Hematopoietic multipotent progenitor cell treated with erythropoietin and hydrocortisone succinate and interleukin-3 and kit ligand, for 17 days (in vitro differentiated cells): ENCODE results near the gene NMRAL1.

Experiments
- DNase-seq: peaks from one replicate; pipeline ENCODE4 v3.0.0-alpha.2; 2015; ENCODE audit warnings: low spot score

Gene NMRAL1

DNA sequence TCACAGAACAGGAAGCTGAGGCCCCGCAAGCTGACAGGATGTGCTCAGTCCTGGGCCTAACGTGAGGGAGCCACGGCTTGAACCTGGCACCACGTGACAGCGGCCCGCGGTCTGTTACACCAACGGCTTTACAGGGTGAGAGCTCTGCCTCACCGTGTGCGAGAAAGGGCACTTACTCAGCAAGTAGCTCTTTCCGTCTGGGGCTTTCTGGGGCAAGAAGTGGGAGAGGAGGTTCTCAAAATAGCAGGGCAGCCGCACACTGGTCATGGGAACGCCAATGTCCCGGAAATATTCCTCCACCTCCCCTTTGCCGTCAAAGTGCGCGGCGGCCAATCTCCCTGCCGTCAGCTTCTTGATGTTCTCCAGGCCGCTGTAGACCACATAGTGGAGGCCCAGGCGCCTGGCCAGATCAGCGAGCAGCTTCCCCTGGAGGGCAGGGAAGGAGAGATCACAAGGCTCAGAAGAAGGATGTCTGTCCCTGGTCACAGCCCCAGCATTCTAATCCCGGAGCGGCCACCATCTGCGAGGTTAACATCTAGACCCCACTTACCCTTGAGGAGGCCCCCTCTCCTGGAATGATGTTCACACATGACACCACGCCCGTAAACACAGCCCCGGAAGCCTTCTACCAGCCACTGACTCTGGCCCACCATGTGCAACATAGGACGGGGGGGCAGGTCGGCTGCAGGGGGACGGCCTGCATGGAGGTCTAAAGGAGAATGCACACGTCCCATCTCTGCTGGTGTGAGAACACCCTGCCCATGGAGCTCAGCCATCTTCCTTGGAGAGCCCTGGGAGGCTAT lies 8.2 kb downstream of the NMRAL1 start:
- DNase-seq, result no peak

DNA sequence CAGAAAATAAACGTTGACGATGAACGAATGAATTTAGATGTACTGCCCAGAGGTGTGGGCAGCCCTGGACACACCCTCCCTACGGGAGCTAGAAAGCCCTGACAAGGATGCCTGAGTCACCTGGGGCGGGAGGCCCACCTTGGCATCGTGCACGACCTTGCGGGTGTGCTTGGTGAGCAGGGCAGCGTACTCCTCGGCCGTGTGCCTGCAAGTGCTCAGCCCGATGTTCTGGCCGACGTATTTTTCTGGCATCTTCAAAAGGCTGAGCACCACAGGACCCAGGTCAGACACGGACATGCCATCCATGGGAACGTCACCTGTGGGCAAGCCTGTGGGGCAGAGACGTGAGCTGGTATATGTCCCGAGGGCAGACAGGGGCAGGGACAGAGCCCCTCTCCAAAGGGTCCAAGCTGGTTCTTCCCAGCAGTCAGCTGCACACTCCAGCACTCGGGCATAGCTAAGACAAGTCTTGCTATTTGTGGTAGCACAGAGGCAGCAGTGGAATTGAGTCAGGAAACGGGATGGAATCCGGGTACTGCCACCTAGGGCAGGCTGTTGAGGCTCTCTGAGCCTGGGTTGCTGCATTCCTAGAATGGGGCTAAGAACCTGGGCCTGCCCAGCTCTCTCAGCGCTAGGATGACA lies 10.8 kb downstream of the NMRAL1 start:
- no peak for DNase-seq

DNA sequence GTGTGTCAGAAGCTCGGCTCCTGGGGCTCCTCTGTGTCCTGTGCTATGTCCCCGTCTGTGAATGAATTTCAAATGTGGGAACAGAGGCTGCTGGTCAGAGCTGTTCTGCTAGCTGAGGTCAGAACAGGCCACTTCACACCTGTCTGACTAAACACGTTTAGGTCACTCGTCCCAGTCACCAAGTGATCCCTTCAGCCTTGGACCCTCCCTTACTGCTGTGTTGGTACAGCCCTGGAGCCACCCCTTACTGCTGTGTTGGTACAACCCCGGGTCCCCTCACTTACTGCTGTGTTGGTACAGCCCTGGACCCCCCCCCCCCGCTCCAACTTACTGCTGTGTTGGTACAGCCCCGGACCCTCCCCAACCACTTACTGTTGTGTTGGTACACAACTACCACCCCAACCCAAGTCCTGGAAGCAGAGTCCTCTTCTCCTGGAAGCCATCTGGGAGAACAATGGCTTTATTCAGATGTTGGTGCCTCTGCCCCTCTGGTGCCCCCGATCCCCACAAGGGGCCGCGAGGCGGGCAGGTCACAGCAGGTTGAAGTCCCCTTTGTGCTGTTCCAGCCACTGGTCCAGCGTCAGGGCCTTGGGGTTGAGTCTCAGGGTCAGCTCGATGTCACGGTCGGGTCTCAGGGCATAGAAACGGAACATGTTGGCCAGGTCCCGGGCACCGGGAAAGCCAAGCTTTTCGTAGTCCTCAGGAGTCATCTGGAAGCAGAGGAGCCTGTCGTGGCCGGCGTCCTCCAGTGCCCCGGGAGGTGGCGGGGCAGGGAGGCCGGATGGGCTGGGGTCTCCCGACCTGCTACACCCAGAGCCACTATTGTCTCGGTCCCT lies 13.0 kb downstream of the NMRAL1 start:
- DNase-seq, result no peak

DNA sequence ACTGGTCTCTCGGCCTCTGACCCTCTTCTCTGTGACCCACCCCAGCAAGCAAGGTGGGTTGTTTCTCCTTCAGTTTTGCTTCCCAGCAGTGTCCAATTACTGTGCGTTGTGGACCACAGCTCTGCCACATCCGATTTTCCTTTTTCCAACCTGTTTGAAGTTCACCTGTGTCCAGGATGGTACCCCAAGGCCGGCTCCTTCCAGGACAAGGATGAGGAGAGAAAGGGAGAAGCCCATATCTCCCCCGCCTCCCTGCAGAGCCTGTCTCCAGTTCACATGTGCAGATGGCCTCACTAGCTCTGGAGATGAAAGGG lies 13.5 kb downstream of the NMRAL1 start:
- DNase-seq, result no peak

DNA sequence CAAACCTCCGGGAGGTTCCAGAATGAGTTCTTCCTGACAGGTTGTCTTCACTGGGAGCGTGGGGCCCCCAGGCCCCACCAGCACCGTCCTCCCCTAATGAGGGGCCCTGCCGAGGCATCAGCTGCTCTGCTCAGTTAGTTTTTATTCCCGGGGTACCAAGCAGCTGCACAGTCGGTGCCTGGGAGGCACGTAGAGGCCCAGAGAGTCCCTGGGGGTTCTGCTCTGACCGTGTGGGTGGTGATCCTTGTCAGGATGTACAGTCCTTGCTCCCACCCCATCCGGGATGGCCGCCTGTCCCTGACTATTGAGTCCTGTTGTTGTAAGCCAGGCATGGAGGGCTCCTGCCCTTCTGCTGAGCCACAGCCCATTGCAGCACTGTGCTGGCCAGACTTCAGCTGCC lies 18.5 kb downstream of the NMRAL1 start:
- no peak for DNase-seq

DNA sequence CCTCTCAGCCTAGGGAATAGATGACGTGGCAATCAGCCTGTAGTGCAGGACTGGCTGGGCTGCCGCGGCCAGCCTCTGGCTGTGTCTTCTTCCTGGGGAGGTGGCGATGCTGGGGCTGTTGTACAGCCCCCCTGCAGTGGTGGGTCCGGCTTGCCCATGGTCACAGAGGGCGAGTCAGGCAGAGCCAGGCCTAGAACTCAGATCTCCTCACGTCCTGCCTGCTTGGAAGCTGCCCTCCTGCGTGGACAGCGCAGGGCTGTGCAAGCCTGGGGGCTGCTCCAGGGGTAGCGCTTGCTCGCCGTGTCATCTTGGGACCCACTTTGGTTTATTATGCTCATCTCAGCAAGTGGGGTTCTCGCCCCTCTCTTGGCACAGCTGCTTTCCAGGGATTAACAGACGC lies 19.3 kb downstream of the NMRAL1 start:
- no peak for DNase-seq

DNA sequence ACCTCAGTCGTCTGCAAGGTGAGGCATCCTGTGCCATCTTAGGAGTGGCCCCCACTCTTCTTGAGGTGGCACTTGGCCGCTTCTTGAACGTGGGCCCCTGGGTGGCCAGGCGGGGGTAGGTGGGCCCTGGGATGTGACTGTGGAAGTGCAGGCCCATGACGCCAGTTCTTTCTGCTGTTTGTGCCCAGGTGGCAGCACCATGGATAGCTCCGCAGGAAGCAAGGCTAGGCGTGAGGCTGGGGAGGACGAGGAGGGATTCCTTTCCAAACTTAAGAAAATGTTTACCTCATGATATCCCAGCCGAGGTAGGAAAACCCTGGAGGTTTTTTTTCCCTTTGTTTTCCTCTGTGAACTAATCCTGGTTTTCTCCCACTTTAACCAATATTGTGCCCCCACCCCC lies 19.8 kb downstream of the NMRAL1 start:
- no peak for DNase-seq

DNA sequence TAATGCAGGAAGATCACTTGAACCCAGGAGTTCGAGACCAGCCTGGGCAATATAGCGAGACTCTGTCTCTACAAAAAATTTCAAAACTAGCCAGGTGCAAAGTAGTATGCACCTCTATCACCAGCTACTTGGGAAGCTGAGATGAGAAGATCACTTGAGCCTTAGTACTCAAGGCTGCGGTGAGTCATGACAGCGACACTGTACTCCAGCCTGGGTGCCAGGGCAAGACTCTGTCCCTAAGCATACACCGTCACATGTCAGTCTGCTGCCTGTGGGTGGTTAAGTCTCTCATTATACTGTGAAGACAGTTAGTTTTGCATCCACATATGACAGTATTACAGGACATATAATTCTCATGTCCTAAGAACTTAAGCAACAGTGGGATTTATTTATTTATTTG lies 21.8 kb downstream of the NMRAL1 start:
- no peak for DNase-seq

DNA sequence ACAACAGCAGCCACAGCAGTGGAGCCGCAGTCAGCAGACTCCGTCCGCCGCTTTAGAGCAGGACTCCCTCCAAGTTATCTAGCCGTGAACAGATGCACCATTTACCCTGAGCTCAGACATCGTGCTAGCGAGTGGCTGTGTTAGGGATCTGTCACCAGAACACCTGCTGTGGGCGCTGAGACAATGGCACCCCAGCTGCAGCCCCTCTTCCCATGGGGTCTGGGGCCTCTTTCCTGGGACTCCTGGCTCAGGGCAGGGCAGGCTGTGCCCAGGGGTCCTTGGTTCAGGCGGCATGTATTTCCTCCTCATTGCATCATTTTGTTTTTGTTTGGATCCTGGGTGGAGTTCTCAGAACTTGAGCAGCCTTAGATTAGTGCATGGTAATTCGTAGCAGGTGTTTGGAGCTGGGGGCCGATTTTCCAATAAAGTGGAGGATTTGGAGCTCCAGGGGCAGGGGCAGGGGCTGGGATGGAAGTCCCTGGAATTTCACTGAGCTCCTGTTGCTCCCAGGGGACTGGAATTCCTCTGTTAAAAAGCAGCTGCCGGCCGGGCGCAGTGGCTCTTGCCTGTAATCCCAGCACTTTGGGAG lies 23.4 kb downstream of the NMRAL1 start:
- no peak for DNase-seq

DNA sequence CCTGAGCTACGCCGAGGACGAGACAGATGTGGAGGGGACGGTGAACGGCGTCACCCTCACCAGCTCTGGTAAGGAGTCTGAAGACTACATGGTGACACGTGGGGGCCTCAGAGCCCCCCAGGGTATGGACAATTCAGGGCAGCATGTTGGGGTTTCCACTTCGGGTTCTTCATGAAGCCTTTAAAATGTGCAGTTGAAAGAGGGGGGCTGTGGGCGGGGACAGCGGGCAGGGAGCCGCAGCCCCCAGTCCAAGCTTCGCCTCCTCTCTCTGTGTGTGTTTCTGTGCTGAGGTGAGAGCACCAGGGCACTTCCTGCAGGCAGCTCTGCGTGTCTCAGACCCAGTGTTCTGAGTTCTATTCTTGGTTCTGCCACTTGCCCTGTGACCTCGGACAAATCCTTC lies 24.0 kb downstream of the NMRAL1 start:
- no peak for DNase-seq

DNA sequence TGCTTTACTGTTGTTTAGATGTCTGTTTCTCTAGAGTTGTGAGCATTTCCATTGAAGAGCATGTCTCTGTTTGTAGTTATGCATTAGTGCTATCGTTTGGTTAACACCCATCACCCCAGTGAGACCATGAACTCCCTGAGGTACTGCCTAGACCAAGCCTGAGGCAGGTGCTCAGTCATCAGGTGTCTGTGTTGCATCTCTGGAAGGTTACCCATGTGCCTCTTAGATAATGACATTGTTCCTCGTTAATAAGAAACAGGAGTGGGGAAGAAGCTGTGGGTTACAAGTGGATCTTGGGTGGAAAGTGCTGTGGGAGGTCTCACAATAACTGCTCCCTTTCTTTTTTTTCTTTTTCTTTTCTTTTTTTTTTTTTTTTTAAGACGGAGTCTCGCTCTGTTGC lies 30.4 kb downstream of the NMRAL1 start:
- no peak for DNase-seq

DNA sequence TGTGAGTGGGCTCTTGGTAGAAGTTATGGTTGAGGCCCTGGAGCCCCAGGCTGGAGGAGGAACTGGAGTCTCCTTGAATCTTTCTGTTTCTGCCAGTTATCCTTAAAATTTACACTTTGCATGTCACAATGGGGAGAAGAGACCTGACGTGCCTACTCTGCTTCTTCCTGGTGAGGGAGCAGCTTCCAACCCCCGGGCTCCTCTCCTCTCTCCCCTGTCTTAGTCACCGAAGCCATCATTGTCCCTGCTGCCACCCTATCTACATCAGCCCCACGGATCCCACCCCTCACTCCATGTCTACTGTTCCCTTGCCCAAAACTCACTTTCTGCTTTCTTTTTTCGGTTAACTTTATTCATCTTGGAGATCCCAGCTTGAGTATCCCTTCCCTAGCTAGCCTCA lies 31.2 kb downstream of the NMRAL1 start:
- DNase-seq, result no peak

DNA sequence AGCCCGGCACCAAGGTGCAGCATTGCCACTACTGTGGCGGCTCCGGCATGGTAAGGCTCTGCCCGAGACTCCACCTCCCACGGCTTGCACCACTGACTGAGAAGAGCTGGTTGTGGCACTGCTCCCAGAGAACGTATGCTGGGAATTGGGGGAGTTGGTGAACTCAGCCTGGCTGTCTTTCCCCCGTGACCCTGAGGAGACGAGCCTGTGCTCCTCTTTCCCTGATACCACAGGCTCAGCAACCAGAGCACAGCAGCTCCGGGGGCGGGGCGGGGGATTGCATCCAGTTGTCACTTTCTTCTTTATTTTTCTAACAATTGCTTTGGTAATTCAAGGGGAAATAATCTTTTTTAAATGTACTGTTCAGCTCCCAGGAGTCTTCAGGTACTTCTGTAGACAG lies 32.1 kb downstream of the NMRAL1 start:
- DNase-seq, result no peak

DNA sequence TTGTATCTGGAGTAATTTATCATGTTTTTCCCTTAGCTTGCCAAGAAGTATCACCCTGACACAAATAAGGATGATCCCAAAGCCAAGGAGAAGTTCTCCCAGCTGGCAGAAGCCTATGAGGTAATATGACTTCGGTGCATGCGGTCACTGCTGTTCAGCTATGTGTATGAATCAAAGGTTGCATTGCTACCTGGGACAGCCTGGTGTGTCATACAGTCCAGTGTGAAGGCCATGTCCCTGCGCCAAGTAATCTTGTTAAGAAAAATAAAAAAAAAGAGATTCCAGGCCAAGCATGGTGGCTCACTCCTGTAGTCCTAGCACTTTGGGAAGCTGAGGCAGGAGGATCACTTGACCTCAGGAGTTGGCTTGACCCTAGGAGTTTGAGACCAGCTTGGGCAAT lies 37.1 kb downstream of the NMRAL1 start:
- DNase-seq, result no peak

DNA sequence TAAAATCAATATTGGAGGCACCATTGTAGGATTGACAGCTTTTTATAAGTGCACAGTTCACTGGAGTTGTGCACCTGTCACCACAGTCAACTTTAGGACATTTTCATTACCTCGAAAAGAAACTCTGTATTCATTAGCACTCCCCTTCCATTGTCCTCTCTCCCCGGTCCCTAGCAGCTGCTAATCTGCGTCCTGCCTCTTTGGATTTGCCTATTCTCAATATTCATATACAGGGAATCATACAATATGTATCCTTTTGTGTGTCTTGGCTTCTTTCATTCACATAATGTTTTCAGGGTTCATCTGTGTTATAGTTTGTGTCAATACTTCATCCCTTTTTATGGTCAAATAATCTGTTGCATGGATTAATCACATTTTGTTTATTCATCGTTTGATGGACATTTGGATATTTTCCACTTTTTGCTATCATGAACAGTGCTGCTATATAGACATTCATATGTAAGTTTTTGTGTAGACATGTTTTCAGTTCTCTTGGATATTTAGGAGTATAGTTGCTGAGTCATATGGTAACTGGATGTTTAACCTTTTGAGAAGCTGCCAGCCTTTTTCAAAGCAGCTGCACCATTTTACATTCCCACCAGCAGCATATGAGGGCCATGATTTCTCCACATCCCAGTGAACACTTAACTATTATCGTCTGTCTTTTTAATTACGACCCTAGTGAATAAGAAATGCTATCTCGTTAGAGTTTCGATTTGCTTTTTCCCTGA lies 38.9 kb downstream of the NMRAL1 start:
- no peak for DNase-seq

DNA sequence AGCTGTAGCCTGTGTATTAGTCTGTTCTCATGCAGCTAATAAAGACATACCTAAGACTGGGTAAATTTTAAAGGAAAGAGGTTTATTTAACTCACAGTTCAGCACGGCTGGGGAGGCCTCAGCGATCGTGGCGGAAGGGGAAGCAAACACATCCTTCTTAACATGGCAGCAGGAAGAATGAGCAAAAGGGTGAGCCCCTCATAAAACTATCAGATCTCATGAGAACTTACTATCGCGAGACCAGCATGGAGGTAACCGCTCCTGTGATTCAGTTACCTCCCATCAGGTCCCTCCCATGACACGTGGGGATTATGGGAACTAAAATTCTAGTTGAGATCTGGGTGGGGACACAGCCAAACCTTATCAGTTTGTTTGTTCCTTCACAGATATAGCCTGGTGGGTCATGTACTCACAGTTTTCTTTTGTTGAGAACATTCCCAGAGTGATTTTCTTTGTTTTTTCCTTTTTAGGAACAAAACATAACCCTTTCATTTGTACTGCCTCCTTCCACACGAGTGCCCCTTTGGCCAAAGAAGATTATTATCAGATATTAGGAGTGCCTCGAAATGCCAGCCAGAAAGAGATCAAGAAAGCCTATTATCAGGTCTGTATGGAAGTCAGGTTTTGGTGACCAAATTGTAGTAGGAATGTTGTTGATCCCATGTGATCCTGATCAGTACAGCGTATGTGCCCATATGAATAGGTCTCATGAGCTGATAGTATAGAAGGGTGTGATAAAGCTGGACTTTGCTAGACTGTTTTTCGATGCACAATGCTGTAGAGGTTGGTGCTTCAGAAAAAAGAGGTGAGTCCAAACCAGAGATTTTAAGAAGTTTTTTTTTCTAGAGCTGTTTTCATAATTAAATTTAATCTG lies 40.3 kb downstream of the NMRAL1 start:
- no peak for DNase-seq

DNA sequence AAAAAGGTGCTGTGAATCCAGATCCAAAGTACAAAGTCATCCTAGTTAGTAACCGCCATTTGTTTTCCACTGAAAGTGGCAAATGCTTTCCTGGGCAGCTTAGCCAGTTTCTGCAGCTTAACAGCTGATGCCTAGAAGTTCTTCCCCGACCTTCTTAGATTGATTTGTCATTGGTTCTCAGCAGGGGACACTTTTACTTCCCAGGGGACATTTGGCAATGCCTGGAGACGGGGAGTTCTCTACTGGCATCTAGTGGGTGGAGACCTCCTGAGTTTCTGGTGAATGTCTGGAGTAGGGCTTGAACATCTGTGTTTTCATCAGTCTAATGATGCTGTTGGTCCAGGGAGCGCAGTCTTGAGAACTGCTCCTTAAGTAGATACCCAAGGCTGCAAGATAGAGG lies 41.2 kb downstream of the NMRAL1 start:
- DNase-seq, result no peak

DNA sequence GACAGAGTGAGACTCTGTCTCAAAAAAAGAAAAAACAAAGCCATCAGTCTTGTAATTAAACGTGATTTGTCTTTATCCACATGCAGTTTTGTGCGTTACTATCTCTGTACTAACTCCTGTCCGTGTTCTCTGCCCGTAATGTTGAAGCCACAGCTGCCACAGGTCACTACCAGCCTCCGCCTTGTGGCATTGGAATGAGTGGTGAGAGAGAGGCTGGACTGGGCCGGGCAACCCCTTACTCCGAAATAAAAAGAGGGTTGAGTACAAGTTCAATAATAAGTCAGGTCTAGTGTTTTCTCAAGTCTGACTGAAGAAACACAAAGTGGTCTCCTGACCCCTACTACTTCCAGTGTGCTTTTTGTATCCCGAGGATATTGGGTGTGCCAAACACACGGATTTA lies 43.4 kb downstream of the NMRAL1 start:
- DNase-seq, result no peak

DNA sequence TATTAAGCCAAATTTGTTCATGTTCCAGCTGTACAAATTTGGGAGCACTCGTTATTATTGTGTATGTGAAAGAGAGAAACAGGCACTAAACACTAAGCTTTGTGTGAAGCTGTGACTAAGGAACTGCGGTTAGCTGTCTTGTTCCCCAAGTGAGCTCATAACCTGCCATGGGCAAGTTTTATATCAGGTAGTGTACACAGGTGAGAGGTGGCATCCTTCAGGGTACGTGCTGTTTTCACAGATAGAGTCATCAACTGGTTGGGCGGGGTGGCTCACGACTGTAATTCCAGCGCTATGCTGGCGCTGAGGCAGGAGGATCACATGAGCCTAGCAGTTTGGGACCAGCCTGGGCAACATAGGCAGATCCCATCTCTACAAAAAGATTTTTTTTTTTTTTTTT lies 45.9 kb downstream of the NMRAL1 start:
- DNase-seq, result no peak

DNA sequence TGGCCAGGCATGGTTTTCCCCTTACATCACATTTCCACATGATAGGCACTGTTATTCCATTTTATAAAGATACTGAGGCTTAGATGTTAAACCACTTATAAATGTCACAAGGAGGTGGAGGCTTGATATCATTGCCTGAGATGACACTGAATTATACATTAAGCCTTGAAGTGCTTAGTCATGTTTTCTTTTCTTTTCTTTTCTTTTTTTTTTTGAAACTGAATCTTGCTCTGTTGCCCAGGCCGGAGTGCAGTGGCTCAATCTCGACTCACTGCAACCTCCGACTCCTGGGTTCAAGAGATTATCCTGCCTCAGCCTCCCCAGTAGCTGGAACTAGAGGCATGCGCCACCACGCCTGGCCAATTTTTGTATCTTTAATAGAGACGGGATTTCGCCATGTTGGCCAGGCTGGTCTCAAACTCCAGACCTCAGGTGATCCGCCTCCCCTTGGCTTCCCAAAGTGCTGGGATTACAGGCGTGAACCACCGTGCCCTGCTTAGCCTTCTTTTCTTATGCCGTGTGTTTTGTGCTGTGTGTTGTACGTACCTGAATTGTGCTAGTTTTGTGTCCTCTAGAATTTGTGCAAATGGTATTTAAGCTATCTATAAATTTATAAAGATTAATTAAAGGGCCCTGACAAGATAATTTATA lies 47.6 kb downstream of the NMRAL1 start:
- DNase-seq, result no peak
